ENCODE measurements around the gene TRAF5.
"Not testable (repeated sequence)": the region's sequence is repeated elsewhere in the genome, so short reads cannot be mapped to it uniquely, and the experiment has no call there.

Gene TRAF5, protein sequence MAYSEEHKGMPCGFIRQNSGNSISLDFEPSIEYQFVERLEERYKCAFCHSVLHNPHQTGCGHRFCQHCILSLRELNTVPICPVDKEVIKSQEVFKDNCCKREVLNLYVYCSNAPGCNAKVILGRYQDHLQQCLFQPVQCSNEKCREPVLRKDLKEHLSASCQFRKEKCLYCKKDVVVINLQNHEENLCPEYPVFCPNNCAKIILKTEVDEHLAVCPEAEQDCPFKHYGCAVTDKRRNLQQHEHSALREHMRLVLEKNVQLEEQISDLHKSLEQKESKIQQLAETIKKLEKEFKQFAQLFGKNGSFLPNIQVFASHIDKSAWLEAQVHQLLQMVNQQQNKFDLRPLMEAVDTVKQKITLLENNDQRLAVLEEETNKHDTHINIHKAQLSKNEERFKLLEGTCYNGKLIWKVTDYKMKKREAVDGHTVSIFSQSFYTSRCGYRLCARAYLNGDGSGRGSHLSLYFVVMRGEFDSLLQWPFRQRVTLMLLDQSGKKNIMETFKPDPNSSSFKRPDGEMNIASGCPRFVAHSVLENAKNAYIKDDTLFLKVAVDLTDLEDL

DNA sequence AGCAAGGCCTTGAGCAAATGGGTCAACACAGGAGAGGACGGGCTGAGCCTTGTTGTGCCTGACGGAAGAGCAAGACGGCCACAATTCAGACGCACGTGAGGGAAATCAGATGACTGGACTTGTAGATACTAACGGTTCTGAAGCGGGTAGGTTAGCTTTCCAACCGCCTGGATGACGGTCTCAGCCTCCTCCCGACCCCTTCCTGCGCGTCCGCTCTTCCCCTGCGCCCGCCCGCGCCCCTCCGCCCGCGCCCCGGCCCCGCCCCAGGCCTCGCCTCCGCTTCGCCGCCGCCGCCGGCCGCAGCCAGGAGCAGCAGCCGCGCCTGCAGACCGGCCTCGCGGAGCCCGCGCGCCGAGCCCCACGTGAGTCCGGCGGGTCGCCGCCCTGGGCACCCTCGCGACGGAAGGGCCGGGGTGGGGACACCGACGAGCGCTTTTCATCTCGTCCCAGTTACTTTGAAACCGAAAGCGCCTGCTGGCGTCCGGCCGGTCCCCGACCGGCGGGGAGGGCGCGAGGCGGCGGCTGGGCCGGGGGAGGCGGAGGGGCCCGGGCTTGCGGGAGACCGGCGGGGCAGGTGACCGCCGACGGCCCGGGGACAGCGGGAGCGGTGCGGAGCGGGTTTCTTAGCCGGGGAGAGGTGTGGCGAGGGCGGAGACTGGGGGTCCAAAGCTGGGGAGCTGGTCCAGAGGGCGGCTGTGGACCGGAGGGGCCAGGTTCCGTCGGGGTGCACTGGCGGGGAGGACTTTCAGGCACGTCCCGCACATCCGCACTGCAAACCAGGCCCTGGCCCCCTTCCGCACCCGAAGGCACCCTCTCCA lies at the start of gene TRAF5:
Gene TRAF5 (plus strand): TSS at position 306 of the 818 bp plus-strand sequence. CDS start 26,407 bp downstream, outside the sequence.
- DNase-seq (ENCODE audit: extremely low read depth in 1 of 2, low read depth in 1 of 2), result peak in 1 of 2 donors; percentile 47

DNA sequence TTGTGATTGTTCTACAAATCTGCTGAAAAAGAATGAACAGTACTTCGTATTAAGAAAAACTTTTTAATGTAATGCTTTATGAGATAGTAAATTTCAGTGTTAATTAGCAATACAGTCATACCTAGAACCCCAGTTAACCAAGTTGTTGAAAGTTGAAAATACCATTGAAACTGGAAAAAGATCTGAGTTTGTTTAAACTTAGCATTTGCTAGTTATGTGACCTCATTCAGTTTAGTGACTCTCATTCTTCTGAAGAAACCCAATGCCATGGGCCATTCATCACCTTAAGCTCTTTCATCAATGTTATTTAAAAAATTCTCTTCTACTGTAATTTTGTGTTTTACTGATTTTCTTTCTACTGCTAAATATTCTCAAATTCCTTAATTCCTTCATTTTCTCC lies 47.3 kb upstream of the TRAF5 start:
- no peak for DNase-seq (ENCODE audit: extremely low read depth in 1 of 2, low read depth in 1 of 2)

DNA sequence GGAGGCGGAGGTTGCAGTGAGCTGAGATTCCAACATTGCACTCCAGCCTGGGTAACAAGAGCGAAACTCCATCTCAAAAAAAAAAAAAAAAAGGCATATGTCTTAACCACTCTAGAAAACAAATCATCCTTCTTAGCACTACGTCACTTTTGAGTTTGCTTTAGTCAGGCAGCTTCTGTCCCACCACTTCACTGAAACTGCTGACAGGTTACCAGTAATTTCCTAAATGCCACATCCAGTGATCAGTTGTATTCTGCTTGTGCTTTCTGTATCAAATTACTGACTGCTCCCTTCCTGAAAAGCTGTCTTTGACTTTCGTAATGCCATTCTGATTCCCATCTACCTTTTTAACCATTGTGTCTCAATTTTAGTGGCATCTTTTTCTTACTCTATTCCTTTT lies 45.7 kb upstream of the TRAF5 start:
- DNase-seq (ENCODE audit: extremely low read depth in 1 of 2, low read depth in 1 of 2), result no peak

DNA sequence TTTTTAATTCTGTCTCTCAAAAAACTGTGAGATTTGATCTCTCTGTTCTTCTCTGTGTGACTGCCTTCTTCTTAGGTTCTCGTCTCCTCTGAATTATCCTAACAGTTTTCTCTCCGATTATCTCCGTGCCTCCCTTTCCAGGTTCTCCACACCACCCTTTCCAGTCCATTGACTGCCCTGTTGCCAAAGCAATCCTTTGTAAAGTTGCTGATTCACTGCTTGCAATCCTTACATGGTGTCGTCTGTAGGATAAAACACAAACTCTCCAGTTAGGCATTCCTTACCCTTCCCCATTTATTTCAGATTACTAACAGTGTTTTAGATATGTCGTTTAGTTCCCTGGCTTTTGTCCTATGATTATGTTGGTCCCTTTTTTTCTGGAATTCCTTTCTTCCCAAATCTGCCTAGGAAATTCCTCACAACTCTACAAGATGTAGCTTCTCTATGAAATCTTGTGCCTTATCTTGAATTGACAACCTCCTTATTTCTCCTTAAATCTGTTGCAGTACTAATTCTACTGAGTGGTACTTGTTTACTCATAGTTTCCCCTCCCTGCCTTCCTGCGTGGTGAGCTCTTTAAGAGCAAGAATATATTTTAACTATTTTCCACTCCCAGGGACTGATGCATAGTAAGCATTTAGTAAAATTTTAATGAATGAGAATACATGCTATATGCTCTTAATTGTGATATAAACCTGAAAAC lies 45.2 kb upstream of the TRAF5 start:
- DNase-seq (ENCODE audit: extremely low read depth in 1 of 2, low read depth in 1 of 2), result no peak

DNA sequence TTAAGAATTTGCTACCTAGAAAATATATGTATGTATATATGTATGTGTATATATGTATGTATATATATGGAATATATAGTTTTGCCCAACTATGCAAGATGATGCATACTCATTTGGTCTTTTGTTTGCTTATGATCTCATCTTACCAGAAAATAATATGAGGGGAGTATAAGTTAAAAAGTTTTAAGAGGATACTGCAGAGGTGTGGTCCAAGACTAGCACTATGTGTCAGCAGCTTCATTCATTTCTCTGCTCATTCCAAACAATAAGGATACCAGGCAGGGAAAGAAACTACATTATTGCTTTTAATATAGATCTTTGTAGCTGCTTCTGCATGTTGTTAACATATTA lies 44.6 kb upstream of the TRAF5 start:
- DNase-seq (ENCODE audit: extremely low read depth in 1 of 2, low read depth in 1 of 2), result no peak

DNA sequence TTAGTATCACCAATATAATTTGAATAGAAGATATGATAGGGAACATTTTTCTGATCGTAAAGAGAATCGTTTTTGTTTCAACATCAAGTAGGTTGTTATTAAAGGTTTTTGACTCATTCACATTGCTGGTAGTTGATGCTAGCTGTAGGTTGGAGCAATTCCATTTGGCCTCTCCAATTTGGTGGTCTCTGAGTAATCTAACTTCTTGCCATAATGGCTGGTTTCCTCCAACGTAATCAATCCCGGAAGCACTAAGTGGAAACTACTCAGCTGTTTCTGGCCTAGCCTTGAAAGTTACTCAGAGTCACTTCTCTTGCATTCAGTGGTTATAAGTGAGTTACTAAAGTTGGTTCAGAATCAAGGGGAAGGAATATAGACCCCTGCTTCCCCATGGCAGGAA lies 41.4 kb upstream of the TRAF5 start:
- DNase-seq (ENCODE audit: extremely low read depth in 1 of 2, low read depth in 1 of 2), result no peak

DNA sequence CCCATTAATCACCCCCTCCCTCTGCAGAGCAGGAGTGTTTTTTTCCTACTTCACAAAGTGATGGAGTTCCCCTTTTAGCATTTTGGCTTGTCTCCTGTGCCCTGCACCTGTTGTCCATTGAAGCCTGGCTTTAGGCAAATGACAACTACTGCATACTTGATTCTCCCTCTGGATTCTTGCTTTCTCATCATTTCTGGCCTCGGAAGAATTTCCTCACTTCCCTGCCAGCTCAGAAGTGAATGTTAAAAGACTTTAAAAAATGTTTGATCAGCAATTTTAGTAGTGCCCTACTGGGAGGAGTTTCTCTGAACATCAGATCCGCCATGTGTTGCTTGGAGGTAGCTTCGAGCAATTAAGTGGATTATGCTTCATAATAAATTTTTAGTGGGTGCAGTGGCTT lies 39.4 kb upstream of the TRAF5 start:
- no peak for DNase-seq (ENCODE audit: extremely low read depth in 1 of 2, low read depth in 1 of 2)

DNA sequence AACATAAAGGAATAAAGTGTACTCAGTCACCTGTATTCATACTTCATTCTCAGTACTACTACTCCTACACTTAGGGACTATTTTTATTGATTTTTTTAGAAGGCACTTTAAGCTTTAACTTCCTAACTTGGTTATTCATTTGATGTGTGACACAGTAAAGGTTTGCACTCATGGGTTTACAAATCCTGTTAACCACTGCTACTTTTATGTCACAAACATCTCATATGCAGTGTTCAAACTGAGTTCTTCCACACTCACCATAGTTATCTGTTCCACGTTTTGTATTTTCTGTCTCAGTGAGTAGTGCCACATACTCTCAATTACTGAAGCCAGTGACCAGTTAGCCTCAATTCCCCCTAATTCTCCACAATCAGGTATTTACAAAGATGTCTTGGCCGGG lies 34.2 kb upstream of the TRAF5 start:
- no peak for DNase-seq (ENCODE audit: extremely low read depth in 1 of 2, low read depth in 1 of 2)

DNA sequence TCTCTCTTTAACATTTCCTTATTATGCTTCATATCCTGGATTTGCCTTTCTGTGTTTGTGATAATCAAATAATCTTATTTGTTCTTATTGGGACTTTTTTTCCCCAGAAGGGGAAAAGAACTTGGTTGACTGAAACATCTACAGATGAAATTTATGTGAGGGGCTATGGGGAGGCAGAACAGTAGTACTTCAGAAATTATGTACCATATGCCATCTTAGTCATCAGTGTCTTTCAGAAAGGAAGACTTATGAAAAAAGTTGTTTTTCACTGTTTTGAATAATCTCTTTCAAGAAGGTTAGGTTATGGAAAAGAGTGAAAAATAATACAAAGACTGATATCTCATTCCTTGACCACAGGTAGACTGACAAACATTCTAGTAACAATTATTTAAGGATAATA lies 30.2 kb upstream of the TRAF5 start:
- DNase-seq (ENCODE audit: extremely low read depth in 1 of 2, low read depth in 1 of 2), result no peak

DNA sequence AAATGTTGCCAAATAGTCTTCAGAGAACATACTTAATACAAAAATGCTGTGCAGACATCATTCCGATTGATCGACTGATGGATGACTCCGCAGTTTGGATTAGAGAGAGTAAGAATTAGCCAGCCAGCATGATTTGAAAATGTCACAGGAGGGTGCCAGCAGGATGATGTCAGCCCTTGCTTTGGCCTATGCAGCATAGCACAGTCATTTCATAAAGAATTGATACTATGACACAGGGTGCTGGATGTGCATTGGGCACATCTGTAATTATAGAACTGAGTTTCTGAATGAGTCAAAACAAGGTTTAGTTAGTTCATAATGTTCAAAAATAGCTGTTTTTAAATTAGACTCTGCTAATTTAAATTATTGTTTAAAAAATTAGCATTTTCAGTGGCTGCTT lies 21.6 kb upstream of the TRAF5 start:
- no peak for DNase-seq (ENCODE audit: extremely low read depth in 1 of 2, low read depth in 1 of 2)

DNA sequence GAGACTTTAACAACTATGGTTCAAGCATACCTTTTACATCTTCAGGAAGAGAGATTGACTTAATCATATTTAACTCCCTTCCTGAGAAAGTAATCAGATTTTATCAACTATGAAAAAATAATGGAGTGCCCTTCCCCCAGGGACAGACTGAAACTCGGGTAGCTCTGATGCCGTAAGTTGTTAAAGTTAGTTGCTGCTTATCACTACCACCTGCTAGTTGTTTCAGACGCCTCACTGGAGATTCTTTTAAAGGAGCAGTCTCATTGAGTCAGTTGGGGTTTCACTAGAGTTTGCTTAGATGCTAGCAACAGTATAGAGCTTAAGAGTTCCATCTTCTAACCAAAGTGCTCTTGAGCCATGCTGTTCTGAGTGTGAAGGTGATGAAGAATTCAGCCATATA lies 17.0 kb upstream of the TRAF5 start:
- no peak for DNase-seq (ENCODE audit: extremely low read depth in 1 of 2, low read depth in 1 of 2)

DNA sequence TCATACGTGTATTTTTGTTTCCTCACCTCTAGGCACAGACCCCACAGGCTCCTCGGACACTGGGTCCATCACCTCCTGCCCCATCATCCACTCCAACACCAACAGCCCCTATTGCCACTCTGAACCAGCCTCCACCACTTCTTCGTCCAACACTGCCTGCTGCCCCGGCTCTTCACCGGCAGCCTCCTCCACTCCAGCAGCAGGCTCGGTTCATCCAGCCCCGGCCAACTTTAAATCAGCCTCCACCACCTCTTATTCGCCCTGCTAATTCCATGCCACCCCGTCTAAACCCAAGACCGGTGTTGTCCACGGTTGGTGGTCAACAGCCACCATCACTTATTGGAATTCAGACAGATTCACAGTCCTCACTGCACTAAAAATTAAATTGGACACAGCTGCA lies 13.2 kb upstream of the TRAF5 start:
- DNase-seq (ENCODE audit: extremely low read depth in 1 of 2, low read depth in 1 of 2), result no peak

DNA sequence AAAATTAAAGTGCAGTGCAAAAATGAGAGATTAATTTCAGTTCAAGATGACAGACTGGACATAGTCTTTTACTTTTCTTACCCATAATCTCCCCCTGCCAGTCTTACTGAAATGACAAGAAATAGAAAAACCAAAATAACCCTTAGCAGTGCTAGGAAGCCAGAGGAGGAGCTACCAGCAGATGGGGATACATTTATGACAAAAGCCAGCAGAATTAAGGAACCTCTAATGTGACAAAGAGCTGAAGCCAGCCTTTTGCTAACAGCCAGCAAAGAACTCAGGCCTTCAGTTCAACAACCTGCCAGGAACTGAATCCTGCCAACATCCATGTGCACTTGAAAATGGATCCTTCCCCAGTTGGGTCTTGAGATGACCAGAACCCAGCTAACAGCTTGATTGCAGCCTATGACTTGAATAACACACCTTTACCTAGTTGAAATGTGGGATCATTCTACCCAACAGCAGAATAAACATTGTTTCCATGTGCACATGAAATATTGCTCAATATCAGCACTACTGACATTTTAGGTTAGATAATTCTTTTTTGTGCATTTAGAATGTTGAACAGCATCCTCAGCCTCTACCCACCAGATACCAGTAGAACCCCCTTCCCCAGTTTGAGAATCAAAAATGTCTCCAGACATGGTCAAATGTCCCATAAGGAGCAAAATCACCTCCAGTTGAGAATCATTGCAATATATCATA lies 7.9 kb upstream of the TRAF5 start:
- no peak for DNase-seq (ENCODE audit: extremely low read depth in 1 of 2, low read depth in 1 of 2)

DNA sequence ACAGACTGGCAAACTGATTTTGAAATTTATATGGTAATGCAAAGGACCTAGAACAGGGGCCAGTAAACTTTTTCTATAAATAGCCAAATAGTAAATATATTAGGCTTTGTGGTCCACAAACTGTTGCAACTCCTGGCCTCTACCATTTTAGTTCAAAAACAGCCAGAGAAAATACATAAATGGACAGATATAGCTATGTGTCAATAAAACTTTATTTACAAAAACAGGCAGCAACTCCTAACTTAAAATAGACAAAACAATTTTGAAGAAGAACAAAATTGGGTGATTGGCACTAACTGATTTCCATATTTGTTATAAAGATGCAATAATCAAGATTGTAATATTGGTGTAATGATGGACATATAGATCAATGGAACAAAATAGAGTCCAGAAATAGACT lies 6.7 kb upstream of the TRAF5 start:
- no peak for DNase-seq (ENCODE audit: extremely low read depth in 1 of 2, low read depth in 1 of 2)

DNA sequence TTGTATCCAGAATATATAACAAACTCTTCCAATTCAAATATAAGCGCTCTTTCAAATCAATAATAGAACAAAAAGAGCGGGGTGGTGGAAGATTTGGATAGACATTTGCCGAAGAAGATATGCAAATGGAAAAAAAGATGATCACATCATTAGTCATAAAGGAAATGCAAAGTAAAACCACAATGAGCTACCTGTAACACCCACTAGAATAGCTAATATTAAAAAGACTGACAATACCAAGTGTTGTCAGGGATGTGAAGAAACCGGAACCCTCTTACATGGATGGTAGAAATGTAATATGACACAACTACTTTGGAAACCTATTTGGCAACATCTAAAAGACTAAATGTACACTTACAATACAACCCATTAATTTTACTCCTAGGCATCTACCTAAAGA lies 5.7 kb upstream of the TRAF5 start:
- no peak for DNase-seq (ENCODE audit: extremely low read depth in 1 of 2, low read depth in 1 of 2)

DNA sequence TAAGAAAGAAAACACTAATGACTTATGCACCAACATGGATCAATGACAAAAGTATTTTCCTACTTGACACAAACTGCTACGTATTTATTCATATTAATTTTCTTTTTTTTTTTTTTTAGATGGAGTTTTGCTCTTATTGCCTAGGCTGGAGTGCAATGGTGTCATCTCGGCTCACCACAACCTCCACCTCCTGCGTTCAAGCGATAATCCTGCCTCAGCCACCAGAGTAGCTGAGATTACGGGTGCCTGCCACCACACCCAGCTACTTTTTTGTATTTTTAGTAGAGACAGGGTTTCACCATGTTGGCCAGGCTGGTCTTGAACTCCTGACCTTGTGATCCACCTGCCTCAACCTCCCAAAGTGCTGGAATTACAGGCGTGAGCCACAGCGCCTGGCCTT lies 5.0 kb upstream of the TRAF5 start:
- not testable (repeated sequence) for DNase-seq (ENCODE audit: extremely low read depth in 1 of 2, low read depth in 1 of 2)

DNA sequence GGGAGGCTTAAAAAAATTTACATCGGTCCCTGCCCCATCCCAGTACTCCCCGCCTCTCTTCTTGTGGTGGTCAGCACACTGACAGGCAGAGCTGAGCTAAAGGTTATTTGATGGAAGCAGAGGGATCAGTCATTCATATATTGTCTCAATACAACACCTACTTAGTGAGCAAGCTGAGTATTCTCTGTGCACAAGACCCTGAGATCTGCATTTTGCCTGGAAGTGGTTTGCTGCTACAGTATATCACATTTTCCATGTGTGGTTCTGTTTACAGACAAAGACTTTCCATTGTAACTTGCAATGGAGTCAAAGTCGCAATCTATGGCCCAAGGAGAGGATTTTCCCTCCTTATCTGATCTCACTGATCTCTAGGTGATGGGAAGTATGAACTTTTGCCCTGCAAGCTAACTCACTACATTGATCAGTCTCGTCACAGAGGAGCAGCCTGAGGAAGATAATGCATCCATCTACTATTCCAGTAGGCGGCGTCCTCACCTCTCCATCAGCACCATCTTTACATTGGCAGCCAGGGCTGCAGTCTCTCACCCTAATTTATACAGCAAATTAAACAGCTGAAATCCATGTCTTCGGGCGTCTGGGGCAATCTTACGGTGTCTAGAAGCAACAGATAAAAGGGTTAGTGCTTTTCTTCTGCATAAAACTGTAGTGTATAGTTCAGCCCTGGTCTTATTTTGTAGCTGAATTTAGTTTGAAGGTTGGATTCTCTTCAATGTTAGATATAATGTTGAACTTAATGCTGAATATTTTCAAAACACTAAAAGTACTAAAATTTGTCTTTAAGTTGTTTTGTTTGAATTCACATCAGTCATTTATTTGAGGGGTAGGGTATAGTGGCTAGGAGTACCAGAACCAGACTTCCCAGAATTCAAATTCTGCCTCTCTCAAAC lies 3.2 kb upstream of the TRAF5 start:
- peak in 1 of 2 donors; percentile 42 for DNase-seq (ENCODE audit: extremely low read depth in 1 of 2, low read depth in 1 of 2)

DNA sequence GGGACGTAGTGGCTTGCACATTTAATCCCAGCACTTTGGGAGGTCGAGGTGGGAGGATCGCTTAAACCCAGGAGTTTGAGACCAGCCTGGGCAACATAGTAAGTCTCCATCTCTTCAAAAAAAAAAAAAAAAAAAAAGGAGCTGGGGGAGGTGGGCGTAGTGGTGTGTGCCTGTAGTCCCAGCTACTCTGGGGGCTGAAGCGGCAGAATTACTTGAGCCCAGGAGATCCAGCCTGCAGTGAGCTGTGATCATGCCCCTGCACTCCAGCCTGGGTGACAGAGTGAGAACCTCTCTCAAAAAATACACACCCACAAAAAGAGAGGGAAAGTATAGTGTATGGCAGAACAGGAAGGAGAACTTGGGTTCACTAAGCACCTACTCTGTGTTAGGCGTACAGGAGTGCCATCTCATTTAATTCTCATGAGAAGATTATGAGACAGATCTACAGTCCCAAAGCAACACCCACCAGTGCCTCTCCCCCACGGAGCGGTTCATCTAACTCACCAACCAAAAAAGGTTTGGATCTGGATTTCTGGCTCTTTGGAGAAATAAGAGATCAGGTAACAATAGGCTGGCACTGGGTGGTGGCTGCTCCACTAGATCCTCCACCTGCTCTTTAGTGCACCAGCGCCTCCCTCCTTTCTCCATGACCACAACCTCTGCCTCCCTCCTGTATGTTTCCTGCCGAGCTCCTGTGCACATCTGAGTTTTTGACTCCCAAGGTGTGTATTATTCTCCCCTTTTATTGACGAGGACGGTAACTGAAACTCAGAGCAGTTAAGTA lies 1.4 kb upstream of the TRAF5 start:
- no peak for DNase-seq (ENCODE audit: extremely low read depth in 1 of 2, low read depth in 1 of 2)

DNA sequence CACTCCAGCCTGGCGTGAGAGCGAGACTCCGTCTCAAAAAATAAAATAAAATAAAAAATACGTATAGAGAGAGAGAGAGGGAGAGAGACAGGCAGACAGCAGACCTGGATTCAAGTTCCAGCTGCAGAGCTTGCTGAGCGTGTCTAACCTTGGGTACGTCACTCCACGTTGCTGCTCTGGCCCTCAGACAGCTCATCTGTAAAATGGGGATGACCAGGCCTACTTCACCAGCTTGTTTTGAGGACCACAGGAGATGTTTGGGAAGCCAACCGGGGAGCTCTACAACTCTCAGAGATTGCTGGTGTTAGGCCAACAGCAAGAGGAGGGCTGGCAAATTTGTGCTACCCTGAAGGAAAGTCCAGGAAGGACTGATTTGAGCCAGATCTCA lies 499 bp upstream of the TRAF5 start:
- no peak for DNase-seq (ENCODE audit: extremely low read depth in 1 of 2, low read depth in 1 of 2)
